Stimulated activated CD8-positive, alpha-beta memory T cell treated with anti-CD3 and anti-CD28 coated beads, Interleukin-7, amount 100 ng/mL, for 4 hours (primary cell): ENCODE results near the gene ZCWPW2.

Source experiments
- DNase-seq, 2 donors: peaks; one replicate each; pipeline ENCODE4 v3.0.0-alpha.2; 2020; ENCODE audit warnings: low read depth in 2 of 2

The ZCWPW2 gene, protein sequence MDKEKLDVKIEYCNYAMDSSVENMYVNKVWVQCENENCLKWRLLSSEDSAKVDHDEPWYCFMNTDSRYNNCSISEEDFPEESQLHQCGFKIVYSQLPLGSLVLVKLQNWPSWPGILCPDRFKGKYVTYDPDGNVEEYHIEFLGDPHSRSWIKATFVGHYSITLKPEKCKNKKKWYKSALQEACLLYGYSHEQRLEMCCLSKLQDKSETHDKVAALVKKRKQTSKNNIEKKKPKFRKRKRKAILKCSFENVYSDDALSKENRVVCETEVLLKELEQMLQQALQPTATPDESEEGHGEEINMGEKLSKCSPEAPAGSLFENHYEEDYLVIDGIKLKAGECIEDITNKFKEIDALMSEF

GRCh38 chr3:28348629-28349468 lies at the start of gene ZCWPW2, which contains the start of gene AZI2:
ZCWPW2 (plus strand) TSS chr3:28348721; CDS start chr3:28413069, 64,348 bp downstream.
AZI2 (minus strand) TSS chr3:28348824; CDS start chr3:28340617, 8,207 bp downstream.
- peak; percentile 83 to 89 for DNase-seq

DNA sequence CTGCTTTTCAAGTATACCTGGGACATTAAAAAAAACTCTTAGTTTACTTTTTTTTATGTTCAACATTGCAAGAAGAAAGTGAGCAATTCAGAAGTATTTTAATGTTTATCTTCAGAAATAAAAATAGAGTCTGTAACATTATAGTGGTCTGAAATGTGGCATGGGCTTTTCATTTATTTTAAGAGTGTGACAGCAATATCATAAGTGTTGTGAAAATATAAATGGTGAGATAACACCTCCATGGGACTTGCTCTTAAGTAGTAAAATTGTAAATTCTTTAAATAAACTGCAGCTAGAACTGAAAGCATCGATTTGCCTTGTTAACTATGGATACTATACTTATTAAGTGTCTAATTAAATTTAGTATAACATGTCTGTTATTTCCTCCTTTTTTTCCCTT lies 48.8 kb upstream of the ZCWPW2 start:
- DNase-seq, result no peak

- DNase-seq, result no peak
These were observed 48.1 kb upstream of the ZCWPW2 start for GRCh38 chr3:28300345-28300962.

DNA sequence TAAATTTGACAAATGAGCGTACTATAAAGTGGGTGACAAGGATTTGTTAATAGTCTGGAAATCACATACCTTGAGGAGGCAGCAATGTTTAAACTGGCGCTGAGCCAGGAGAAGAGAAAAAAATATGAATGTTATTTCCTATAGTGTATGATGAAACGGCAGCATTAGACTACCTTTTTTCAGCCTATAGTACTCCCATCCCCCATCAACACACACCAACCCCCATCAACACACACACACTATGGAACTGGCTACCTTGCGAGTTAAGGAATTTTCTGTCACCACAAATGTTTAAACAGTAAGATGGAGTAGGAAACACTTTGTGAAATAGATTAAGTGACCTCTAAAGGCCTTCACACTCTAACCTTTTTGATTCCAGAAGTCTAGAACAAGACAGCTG lies 46.8 kb upstream of the ZCWPW2 start:
- DNase-seq, result no peak

DNA sequence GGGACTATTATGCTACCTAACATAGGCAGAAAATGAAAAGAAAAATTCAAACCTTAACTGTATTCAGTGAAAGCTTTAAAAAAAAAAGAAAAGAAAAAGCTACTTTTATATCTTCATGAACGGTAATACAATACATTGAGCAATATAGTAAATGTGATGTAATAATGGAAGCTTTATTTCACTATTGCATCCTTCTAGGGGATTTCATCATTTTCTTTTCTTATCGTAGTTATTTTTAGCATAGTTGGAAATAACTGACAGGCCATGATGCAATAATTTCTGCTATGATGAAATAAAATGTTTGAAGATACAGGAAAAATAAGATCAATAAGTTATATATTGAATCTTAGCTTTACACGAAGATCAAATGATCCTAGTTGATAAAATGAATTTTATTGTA lies 40.3 kb upstream of the ZCWPW2 start:
- DNase-seq, result no peak

DNA sequence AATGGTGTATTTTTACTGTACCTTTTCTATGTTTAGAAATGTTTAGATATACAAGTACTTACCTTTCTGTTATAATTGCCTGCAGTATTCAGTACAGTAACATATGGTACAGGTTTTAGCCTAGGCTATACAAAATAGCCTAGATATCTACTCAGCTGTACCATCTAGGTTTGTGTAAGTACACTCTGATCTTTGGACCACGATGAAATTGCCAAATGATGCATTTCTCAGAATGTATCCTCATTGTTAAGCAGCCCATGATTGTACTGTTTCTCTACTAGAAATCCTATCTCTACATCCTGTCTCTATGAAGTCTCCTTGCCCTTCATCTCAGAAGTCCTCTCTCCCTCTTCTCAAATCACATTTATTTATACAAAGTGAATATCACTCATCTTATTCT lies 32.8 kb upstream of the ZCWPW2 start:
- no peak for DNase-seq

DNA sequence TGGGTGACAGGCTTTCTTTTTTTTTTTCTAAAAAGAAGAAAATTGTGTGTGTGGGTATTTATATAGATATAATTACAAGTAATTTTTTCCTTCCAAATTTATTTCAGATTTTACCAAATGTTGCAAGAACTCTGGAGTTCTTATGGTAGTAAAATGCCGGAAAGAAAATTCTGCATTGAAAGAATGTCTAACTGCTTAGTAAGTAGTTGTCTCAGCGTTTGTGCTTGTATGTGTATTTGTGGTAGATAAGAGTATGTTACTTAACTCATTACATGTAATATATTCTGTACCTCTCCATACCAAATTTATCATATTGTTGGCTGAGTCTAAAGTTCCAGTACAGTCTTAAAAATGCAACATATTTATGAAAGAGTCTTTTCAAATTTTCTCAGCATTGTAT lies 32.3 kb upstream of the ZCWPW2 start:
- no peak for DNase-seq

DNA sequence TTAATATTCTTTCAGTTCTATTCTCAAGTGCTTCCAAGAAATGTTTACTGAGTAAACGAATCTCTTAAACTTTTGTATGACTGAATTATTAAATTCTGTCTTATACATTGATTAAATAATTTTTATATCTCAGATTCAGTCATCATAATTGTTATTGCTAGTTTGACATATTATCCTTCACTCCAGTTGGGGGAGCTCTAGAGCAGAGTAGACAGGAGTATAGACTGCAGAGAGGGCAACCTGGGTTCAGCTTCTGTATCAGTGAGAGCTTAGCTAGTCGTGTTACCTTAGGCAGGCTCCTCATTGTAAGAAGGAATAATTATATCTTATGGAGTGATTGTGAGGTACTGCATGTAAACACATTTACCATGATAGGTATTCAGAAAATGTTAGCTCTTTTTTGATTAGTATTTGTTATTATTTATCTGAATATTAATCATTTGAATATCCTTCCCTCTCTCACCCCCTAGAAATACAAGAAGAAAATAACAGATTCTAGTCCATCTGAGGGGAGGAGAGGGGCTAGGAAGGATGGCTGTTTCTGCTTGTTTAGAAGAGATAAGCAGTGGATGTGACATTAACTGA lies 31.0 kb upstream of the ZCWPW2 start:
- no peak for DNase-seq

DNA sequence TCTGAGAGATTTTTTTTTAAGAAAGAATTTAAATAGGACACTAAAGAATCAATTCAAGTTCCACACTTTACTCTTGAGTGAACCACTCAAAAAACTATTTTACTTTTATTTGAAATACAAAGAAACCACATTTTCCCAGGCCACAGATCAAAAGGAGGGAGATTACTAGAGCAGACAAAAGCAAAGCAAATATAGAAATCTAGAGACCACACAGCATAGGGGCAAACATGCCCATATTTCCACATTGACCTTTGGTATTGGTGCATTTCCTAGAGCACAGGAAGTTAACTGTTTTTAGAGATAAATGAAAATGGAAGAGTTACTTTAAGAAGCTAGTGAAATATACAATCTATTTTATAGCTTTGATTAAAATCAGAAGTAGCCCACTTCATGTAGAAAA lies 27.5 kb upstream of the ZCWPW2 start:
- no peak for DNase-seq

- DNase-seq, result no peak
These were observed 26.1 kb upstream of the ZCWPW2 start for GRCh38 chr3:28322464-28322863.

DNA sequence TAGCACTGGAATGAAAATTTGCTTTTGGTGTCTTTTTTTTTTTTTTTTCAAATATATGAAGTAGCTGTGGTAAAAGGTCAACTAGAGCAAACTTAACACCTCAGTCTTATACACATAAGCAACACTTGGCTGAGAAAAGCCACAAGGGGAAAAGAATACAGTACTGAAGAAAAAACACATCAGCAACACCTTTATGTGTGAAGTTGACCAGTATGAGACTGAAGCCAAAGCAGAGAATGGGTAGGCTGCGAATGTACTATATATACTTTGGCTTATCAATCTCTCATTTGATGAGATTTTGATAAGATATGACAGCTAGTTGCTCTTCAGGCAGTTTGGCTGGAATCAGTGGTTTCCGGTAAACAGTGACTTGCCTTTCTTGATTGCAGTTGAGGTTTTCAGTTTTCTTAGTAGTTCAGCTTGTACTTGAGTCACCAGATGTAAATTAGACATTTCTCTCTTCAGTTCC lies 22.0 kb upstream of the ZCWPW2 start:
- peak; percentile 13 to 30 for DNase-seq

DNA sequence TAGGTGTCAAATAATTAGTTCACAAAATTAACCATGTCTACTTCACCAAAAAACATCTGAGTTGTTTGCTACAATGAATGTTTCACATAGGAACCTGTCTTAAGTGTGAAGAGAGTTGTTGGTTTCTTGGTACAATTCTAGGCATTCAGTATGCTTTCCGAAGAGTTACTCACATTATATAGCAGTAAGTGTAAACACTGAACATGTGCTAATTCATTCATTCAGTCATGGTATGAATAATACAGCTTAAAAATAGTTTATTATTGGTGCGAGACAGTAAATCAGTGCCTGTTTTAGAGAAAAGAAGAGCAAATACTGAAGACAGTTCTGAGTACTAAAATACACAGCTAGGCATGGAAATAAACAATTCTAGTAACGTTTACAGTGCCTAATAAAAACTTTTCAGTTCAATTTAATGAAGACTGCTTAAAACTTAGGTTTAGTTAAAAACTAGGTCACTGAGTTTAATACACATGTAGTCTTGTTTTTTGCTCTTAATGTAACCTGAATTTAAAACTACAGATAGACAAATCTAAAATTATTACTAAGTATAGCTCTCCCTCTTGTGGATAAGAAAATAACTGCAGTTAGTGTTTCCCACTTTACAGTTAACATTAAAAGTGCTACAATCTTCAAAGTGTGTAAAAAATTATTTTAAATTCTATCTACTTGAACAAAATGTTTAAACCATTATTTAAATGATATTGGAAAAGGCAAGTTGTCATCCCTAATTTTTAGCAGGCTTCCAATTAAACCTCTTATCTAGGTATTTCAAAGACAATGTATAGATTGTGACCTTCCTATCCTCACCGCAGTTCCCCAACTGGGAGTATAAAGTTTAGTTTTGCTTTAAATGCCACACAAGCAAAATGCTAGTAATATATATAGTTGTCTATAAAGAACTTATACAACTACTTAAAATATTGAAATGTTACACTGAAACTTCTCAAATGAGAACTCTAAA lies 20.1 kb upstream of the ZCWPW2 start:
- no peak for DNase-seq

DNA sequence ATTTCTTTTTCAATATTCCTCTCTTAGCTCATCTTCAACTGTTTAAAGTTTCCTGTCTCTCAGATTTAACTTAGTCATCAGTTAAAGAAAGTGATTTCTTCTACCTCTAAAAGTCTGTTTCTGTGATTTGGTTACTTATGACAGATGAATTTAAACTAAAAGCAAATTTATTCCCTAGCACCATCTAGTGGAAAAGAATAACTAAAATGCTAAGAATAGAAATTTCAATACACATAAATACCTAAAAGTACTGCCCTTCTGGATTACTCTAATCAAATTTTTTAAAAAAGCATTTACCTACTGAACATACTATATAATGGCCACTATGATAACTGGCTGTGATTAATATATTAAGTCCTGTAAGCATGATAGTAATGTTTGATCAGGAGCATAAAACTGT lies 14.0 kb upstream of the ZCWPW2 start:
- no peak for DNase-seq

DNA sequence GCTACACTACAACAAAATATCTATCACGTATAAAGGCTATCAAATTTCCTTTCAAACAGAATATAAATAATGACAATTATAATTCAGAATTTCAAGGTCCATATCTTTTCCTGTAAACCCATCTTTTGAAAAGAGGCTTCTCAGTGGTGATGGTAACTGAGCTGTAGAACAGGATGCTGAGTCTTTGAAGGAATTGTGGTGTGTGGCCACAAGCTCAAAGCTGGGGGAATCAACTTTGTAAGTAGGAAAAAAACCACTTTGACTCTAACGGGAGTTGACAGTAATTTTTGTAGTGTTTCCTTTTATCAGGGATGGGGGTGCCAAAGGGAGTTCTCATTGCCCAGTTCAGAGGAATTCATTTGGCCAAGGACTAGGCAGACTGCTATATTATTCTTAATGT lies 13.3 kb upstream of the ZCWPW2 start:
- no peak for DNase-seq

- no peak for DNase-seq
These were observed 11.3 kb upstream of the ZCWPW2 start for GRCh38 chr3:28337230-28337629.

GRCh38 chr3:28343144-28343543 lies 5.4 kb upstream of the ZCWPW2 start:
- no peak for DNase-seq

GRCh38 chr3:28345690-28346089 lies 2.8 kb upstream of the ZCWPW2 start:
- no peak for DNase-seq

DNA sequence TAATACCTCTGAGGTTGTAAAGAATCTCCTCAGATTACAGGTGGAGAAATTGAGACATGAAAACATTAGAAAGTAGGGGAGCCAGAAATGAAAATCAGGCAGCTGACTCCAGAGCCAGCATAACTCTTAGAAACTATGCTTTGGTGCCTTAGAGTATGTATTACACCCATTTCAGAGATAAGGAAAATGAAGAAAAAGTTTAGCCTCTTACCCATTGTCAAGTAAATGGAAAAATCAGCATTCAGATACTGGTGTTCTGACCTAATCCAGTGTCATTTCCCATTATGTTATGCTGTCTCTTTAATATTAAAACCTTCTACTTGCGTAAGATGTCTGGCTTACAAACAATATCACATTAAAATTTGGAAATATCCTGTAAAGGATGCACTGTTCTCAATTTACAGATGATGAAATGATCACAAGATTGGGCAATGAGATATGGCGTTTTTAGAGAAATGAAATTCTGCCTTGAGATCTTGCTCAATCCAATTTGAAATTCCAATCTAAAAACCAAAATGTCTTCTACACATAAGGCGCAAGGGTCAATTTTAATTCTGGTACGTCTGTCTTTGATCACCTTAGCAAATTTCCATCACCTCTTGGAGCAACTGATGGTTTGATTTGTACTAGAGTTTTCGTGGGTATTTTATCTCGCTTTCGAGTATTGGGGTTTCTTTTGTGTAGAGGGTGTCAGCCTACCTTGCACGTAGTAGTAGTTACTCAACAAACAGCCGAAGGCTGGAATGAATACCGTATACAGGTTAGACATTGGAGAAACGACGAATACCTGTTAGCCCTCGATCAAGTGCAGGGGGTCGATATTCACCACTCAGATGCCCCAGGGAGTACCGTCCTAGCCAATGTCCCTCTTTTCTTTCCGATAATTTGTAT lies 902 bp upstream of the ZCWPW2 start:
- DNase-seq, result no peak

DNA sequence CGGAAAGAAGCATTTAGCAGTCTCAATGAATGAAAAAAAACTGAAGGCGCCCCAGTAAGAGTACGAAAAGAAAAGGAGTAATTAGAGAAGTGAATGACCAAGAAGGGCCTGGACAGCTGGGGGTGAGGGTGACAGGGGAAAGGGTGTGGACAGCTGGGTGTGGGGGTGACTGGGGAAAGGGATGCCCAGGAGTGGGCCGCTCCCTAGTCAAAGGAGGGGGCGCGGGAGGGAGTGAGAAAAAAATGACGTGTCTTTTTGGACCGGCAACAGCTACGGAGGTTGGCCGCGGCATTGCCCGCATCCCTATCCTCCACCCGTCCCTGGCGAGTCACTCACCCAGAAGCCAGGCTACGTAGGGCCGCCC lies 274 bp upstream of the ZCWPW2 start:
- DNase-seq, result no peak

DNA sequence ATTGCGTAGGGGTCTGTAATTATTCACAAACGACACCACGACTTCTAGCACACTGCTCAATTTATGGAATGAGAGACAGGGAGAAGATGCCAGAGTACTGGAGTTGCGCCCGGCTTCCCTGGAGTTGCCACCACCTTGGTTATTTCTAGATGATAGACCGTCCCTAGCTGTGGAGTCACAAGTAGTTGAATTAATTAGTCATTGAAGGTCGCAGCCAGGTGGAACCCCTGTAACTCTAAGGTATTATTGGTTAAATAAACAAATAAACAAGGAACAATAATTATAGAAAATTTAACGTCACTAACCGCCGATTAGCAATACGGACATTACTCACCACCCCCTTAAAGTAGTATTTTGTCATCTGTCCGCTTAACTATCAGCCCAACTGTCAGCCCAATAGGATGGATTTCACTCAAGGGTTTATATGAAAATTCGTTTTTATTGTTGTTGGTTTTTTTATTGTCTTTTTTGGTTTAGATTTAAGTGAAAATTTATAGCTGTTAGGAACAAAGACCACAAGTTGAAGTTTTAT lies 1.0 kb downstream of the ZCWPW2 start:
- DNase-seq, result no peak
